ENCODE results near the gene NCL.
"Not testable (repeated sequence)": the region's sequence is repeated elsewhere in the genome, so short reads cannot be mapped to it uniquely, and the experiment has no call there.

The NCL gene

GRCh38 chr2:231467016-231467545, 2.8 kb upstream of the NCL start:
- CTCF ChIA-PET, result interaction anchor here (1.4 to 10.1 kb wide), 3 partner anchors 15 to 91 kb away, joined by 5 to 97 read pairs (median 89); no protein-coding TSS in a partner anchor
- POLR2A ChIA-PET, result no interaction called here
- no peak overlapping the region for H3K4me3 ChIP-seq (ENCODE audit: low read depth, low read length)
- no peak for TF ChIP-seq CTCF (IDR thresholded peaks at IDR 0.05; ENCODE audit: insufficient read depth, low read length, missing control alignments)
- no peak for DNase-seq (ENCODE audit: low read depth, low spot score)

GRCh38 chr2:231464576-231465540, 574 bp upstream of the NCL start:
- no peak for DNase-seq (ENCODE audit: low read depth, low spot score)
- TF ChIP-seq CTCF (IDR thresholded peaks at IDR 0.05; ENCODE audit: insufficient read depth, low read length, missing control alignments), result no peak
- CTCF ChIA-PET, result interaction anchor here (0.9 to 10.1 kb wide), 8 partner anchors 11 to 238 kb away, joined by 3 to 97 read pairs (median 4); no protein-coding TSS in a partner anchor

GRCh38 chr2:231462729-231463465, 1.4 kb downstream of the NCL start:
- ChIA-PET CTCF (interaction anchor here (2.5 to 10.1 kb wide), 3 partner anchors 11 to 50 kb away, joined by 6 to 97 read pairs (median 89); no protein-coding TSS in a partner anchor), POLR2A (interaction anchor here (1.8 kb wide), 1 partner anchor 19 kb away, joined by 22 read pairs; no protein-coding TSS in a partner anchor)
- no peak for TF ChIP-seq CTCF (IDR thresholded peaks at IDR 0.05; ENCODE audit: insufficient read depth, low read length, missing control alignments)
- peak overlapping the region; percentile 97 for H3K4me3 ChIP-seq (ENCODE audit: low read depth, low read length)
- DNase-seq (ENCODE audit: low read depth, low spot score), result no peak

More at GRCh38 chr2:231464576-231465540, 574 bp upstream of the NCL start:
- peak overlapping the region; percentile 80 for H3K4me3 ChIP-seq (ENCODE audit: low read depth, low read length)
- POLR2A ChIA-PET, result interaction anchor here (0.6 to 2.8 kb wide), 23 partner anchors 11 to 735 kb away, joined by 3 to 56 read pairs (median 4); partner anchors contain the start of gene PTMA

GRCh38 chr2:231461516-231461971, 2.7 kb downstream of the NCL start:
- DNase-seq (ENCODE audit: low read depth, low spot score), result no peak
- POLR2A ChIA-PET, result interaction anchor here (0.6 kb wide), 1 partner anchor 20 kb away, joined by 3 read pairs; no protein-coding TSS in a partner anchor
- H3K4me3 ChIP-seq (ENCODE audit: low read depth, low read length), result no peak overlapping the region; the same call in 1 of the 2 replicates
- TF ChIP-seq CTCF (IDR thresholded peaks at IDR 0.05; ENCODE audit: insufficient read depth, low read length, missing control alignments), result no peak
- CTCF ChIA-PET, result interaction anchor here (1.3 to 10.1 kb wide), 4 partner anchors 9 to 409 kb away, joined by 3 to 97 read pairs (median 48); no protein-coding TSS in a partner anchor

GRCh38 chr2:231460841-231461240, 3.4 kb downstream of the NCL start:
- ChIA-PET CTCF (interaction anchor here (0.6 to 10.1 kb wide), 5 partner anchors 8 to 408 kb away, joined by 3 to 97 read pairs (median 6); no protein-coding TSS in a partner anchor), POLR2A (interaction anchor here (0.6 kb wide), 2 partner anchors 20 to 253 kb away, joined by 3 read pairs; no protein-coding TSS in a partner anchor)
- not testable (repeated sequence) for DNase-seq (ENCODE audit: low read depth, low spot score); H3K4me3 ChIP-seq (ENCODE audit: low read depth, low read length)

Measured in AG04449 (cell line).